Astrocyte (in vitro differentiated cells and primary cell): Measurements from ENCODE around the gene GRIN3A.

Source experiments
- EZH2 ChIP-seq: IDR thresholded peaks from 2 replicates; pipeline ENCODE4 v1.6.1; 2012; ENCODE audit warnings: mild to moderate bottlenecking, low read length, inconsistent platforms; ENCODE audit not compliant: insufficient read depth
- TF ChIP-seq, protein P1 (sequence below): IDR thresholded peaks from 2 replicates; pipeline ENCODE4 v1.5.1; 2011; ENCODE audit warnings: low read depth, mild to moderate bottlenecking, inconsistent platforms, low read length, moderate library complexity; ENCODE audit not compliant: insufficient read depth

DNA sequence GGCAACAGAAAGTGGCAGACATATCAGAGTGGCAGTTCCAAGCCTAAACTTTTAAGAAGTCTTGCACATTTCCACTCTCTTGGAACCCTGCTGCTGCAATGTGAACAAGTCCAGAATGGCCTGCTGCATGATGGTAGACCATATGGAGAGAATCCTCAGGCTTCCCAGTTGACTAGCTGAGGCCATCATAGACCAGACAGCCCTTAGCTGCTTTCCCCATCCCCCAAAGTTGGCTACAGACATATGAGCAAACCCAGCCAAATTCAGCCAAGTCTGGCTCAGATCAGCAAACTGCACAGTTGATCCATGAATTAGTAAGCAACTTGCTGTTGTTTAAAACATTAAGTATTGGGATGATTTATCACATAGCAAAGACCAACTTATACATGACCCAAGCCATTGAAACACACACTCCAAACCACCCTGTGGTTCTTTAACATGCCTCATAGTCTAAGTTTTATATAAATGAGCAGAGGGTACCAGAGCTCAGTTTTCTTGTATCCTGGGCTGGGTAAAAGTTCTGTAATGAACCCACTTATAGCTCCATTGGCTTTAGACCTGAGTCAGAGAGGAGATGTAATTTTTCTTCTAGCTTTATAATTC lies 163.6 kb downstream of the GRIN3A start:
- TF ChIP-seq, protein P1, sequence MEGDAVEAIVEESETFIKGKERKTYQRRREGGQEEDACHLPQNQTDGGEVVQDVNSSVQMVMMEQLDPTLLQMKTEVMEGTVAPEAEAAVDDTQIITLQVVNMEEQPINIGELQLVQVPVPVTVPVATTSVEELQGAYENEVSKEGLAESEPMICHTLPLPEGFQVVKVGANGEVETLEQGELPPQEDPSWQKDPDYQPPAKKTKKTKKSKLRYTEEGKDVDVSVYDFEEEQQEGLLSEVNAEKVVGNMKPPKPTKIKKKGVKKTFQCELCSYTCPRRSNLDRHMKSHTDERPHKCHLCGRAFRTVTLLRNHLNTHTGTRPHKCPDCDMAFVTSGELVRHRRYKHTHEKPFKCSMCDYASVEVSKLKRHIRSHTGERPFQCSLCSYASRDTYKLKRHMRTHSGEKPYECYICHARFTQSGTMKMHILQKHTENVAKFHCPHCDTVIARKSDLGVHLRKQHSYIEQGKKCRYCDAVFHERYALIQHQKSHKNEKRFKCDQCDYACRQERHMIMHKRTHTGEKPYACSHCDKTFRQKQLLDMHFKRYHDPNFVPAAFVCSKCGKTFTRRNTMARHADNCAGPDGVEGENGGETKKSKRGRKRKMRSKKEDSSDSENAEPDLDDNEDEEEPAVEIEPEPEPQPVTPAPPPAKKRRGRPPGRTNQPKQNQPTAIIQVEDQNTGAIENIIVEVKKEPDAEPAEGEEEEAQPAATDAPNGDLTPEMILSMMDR: no peak
- no peak for TF ChIP-seq EZH2
